HepG2 (cell line): ENCODE measurements around the gene GPAM. TPM values are rescaled to one million over a fixed set of nuclear protein-coding genes. Genes with fewer than 3 reads are reported as not detected.

ENCODE experiments used
- ATAC-seq: fragments of 200-7000 bp; cut with Tn5 transposase; 3 replicates; pipeline ENCODE4 v1.9.1; 2020; ENCODE audit warnings: mild to moderate bottlenecking, moderate library complexity
- BruUV-seq: library from RNA; stranded (reverse); fragments of 400-500 nt; replicated peaks from 2 replicates; lab custom pipeline; 2021; lab: Mats Ljungman, UMichigan
- CTCF ChIA-PET: fragments of 300-600 bp; formaldehyde crosslinking; extraction: SDS; loops from one replicate; lab custom pipeline; 2021; ENCODE audit warnings: low total read pairs, inconsistent platforms, low intra/inter-chr PET ratio; lab: Yijun Ruan, JAX
- POLR2A ChIA-PET: fragments of 350-600 bp; sonication (Branson Sonifier 250); formaldehyde crosslinking; loops from one replicate; lab custom pipeline; 2020; ENCODE audit warnings: antibody characterized with exemption, inconsistent platforms; lab: Yijun Ruan, JAX
- DNase-seq: peaks from one replicate; pipeline ENCODE4 v3.0.0-alpha.2; 2015; ENCODE audit warnings: low spot score
- FAIRE-seq: peaks from 3 replicates; lab custom pipeline; 2011; peaks lifted over from hg19 to GRCh38; lab: Jason Lieb, UNC
- H2AFZ ChIP-seq: one replicate; pipeline ENCODE4 v1.6.1; 2011; ENCODE audit warnings: low read length, inconsistent platforms
- H3K27ac ChIP-seq: fragments of 300-600 bp; 3 replicates; pipeline ENCODE4 v1.8.0; 2011; ENCODE audit warnings: mixed run types, mild to moderate bottlenecking, mixed read lengths, low read length, inconsistent platforms; ENCODE audit not compliant: insufficient read depth; ENCODE audit errors: extremely low read length
- H3K27me3 ChIP-seq, 2 experiments: fragments of 200-600 bp in 1 of 2; 2 replicates in 1 of 2; 3 replicates in 1 of 2; pipeline versions ENCODE4 v1.6.0 to v1.8.0; 2011; ENCODE audit warnings: low read length in 2 of 2, mild to moderate bottlenecking in 2 of 2, moderate library complexity in 2 of 2, inconsistent platforms in 1 of 2; ENCODE audit not compliant: insufficient read depth in 2 of 2, control insufficient read depth in 1 of 2
- H3K36me3 ChIP-seq, 2 experiments: fragments of 200-600 bp in 1 of 2; replicated peaks in 1 of 2; 2 replicates in 1 of 2; 3 replicates in 1 of 2; pipeline versions ENCODE4 v1.5.1 to v1.8.0; 2011; ENCODE audit warnings: low read length in 2 of 2, inconsistent platforms in 1 of 2; ENCODE audit not compliant: insufficient read depth in 2 of 2, control insufficient read depth in 1 of 2
- H3K4me1 ChIP-seq: 2 replicates; pipeline ENCODE4 v1.5.1; 2012; ENCODE audit warnings: low read length, inconsistent platforms; ENCODE audit not compliant: insufficient read depth
- H3K4me2 ChIP-seq: 2 replicates; pipeline ENCODE4 v1.6.0; 2011; ENCODE audit warnings: low read depth, low read length, inconsistent platforms
- H3K4me3 ChIP-seq, 3 experiments: fragments of 200-600 bp in 1 of 3; sonication (generic), shearing (Covaris generic) in 1 of 3; replicated peaks in 1 of 3; 2 replicates each; pipeline ENCODE4 v1.5.1; 2011 to 2016; ENCODE audit warnings: low read length in 3 of 3, inconsistent platforms in 2 of 3, low read depth in 2 of 3, mild to moderate bottlenecking in 2 of 3, control low read depth in 1 of 3, mixed read lengths in 1 of 3; ENCODE audit not compliant: insufficient read depth in 1 of 3
- H3K79me2 ChIP-seq: one replicate; pipeline ENCODE4 v1.6.1; 2011; ENCODE audit warnings: low read length, inconsistent platforms; ENCODE audit not compliant: insufficient read depth
- H3K9ac ChIP-seq: 2 replicates; pipeline ENCODE4 v1.6.0; 2011; ENCODE audit warnings: mild to moderate bottlenecking, low read depth, low read length, inconsistent platforms; ENCODE audit not compliant: insufficient read depth
- H3K9me3 ChIP-seq: 2 replicates; pipeline ENCODE4 v1.5.1; 2012; ENCODE audit warnings: mild to moderate bottlenecking, low read length
- H4K20me1 ChIP-seq: 2 replicates; pipeline ENCODE4 v1.6.0; 2011; ENCODE audit warnings: inconsistent platforms, mild to moderate bottlenecking, low read length, moderate library complexity; ENCODE audit not compliant: insufficient read depth
- HNF4A ChIP-seq: sonication (generic); formaldehyde crosslinking; IDR thresholded peaks from 2 replicates; pipeline ENCODE4 v1.4.0; 2020; ENCODE audit warnings: missing genetic modification reagents
- KDM5A ChIP-seq: fragments of 200-600 bp; sonication (generic); IDR thresholded peaks from 2 replicates; pipeline ENCODE4 v1.7.0; 2018; ENCODE audit warnings: antibody characterized with exemption, mild to moderate bottlenecking, low read length, borderline replicate concordance
- NONO ChIP-seq, 2 experiments: fragments of 450-650 bp in 1 of 2; sonication (generic) in 1 of 2; formaldehyde crosslinking in 1 of 2; IDR thresholded peaks in 1 of 2; conservative IDR thresholded peaks in 1 of 2; 2 replicates each; pipeline versions ENCODE4 v1.6.1 to v1.8.0; 2017 to 2022; ENCODE audit warnings: mild to moderate bottlenecking in 1 of 2, missing genetic modification reagents in 1 of 2, moderate library complexity in 1 of 2
- ZBTB49 ChIP-seq: sonication (generic); formaldehyde crosslinking; IDR thresholded peaks from 2 replicates; pipeline ENCODE4 v1.4.0; 2020; ENCODE audit warnings: missing genetic modification reagents, borderline replicate concordance
- WGBS: methylation state at CpG from one replicate; pipeline ENCODE4 v1.1.6; 2017; ENCODE audit warnings: low lambda C conversion rate; 5-methylcytosine and 5-hydroxymethylcytosine counted together
- in situ Hi-C: cut with HindIII; loops from 2 replicates; pipeline ENCODE4 v1.10.0; 2017; ENCODE audit warnings: low pct_unique_long_range_greater_than_20kb; ENCODE audit not compliant: extremely low pct_ligation_motif_present
- intact Hi-C: fragments of 100-400 bp; cut with micrococcal nuclease; formaldehyde crosslinking; loops from one replicate; pipeline ENCODE4 v1.10.0; 2022; ENCODE audit not compliant: unreplicated experiment
- polyA plus RNA-seq, 8 experiments: library from polyadenylated mRNA; depleted of rRNA in 3 of 8; stranded (reverse) in 7 of 8; unstranded in 1 of 8; fragments of >200 nt; fragmentation: Illumina TruSeq in 4 of 8; extraction: Trizol in 4 of 8; gene quantifications; 2 replicates each; pipeline versions ENCODE4 v1.2.1 to v1.2.3, GENCODE V29; 2011 to 2016; ENCODE audit warnings: low read depth in 4 of 8, missing spikeins in 1 of 8, mixed read lengths in 1 of 8; ENCODE audit not compliant: insufficient read depth in 1 of 8
- total RNA-seq, 5 experiments: library from RNA; depleted of rRNA; stranded (reverse); fragments of >200 nt; fragmentation: Illumina TruSeq; extraction: Trizol; gene quantifications; 2 replicates each; pipeline ENCODE4 v1.2.3, GENCODE V29; 2016; ENCODE audit warnings: low read depth in 1 of 5

Gene GPAM
- total and polyA plus RNA-seq, 2 of the 13 experiments (the other 11 are each of a cell fraction or from before 2014, with no cell fraction given): 36.8 to 140 TPM

GRCh38 chr10:112126172-112126571 is 57.4 kb downstream of the GPAM start (continued):
- no peak for TF ChIP-seq ZBTB49 (CRISPR knock-in tag)

GRCh38 chr10:112124866-112125265 is 58.7 kb downstream of the GPAM start:
- Histone ChIP-seq H3K4me3 (no peak overlapping the region), H3K27me3 (no peaks in the 10 kb centered on the region), H3K4me2 (no peak overlapping the region), H3K79me2 (no peaks in the 10 kb centered on the region), H2AFZ (no peak overlapping the region), H3K9me3 (no peaks in the 10 kb centered on the region), H3K36me3 (no peaks in the 10 kb centered on the region; a peak in 2 of 5 replicates), H3K4me1 (peaks cover 20% of the 10 kb centered on the region), H4K20me1 (no peaks in the 10 kb centered on the region; the same call in 1 of the 2 replicates), H3K27ac (no peak overlapping the region), H3K9ac (no peak overlapping the region)
- ChIA-PET POLR2A (no interaction called here), CTCF (no interaction called here)
- peak; percentile 55; the same call in 1 of the 2 replicates for TF ChIP-seq HNF4A (CRISPR knock-in tag)
- TF ChIP-seq KDM5A: no peak
- no peak for TF ChIP-seq NONO (IDR thresholded peaks at IDR 0.05)
- TF ChIP-seq NONO (CRISPR knock-in tag; conservative IDR thresholded peaks at IDR 0.05): 0 out of 2 replicates have a peak, but pooled peaks have one; percentile 21
- DNase-seq: no peak
- whole genome bisulfite sequencing: 44% methylated on average over 3 of the region's 3 CpGs
- intact Hi-C loops: no loop called here
- ATAC-seq: peak; percentile 46
- BruUV-seq: no TSS peak
- FAIRE-seq: no peak
- in situ Hi-C loops: loop anchor here (25.0 kb wide), 1 partner anchor 312 kb away; the partner anchor contains the start of genes VTI1A and ZDHHC6
